Smooth muscle cell (in vitro differentiated cells): Measurements from ENCODE around the gene MATN1. TPM values are rescaled to one million over a fixed set of nuclear protein-coding genes. Genes with fewer than 3 reads are reported as not detected.

ENCODE experiments used
- DNase-seq: peaks from one replicate; lab custom pipeline; 2025; ENCODE audit not compliant: unreplicated experiment; lab: John Stamatoyannopoulos, UW
- H2AFZ ChIP-seq: fragments of 200-600 bp; sonication (generic); 2 replicates; pipeline ENCODE4 v1.6.0; 2016; ENCODE audit warnings: antibody characterized with exemption, low read depth, mild to moderate bottlenecking
- H3F3A ChIP-seq: fragments of 200-600 bp; sonication (generic); 2 replicates; pipeline ENCODE4 v1.6.0; 2017; ENCODE audit warnings: antibody characterized with exemption, low read depth
- H3K27ac ChIP-seq: fragments of 200-600 bp; sonication (generic); 2 replicates; pipeline ENCODE4 v1.5.1; 2016; ENCODE audit warnings: low read depth, mild to moderate bottlenecking
- H3K27me3 ChIP-seq: fragments of 200-600 bp; sonication (generic); 2 replicates; pipeline ENCODE4 v1.6.1; 2016; ENCODE audit warnings: low read depth, mild to moderate bottlenecking
- H3K36me3 ChIP-seq: fragments of 200-600 bp; sonication (generic); 2 replicates; pipeline ENCODE4 v1.5.1; 2016; ENCODE audit warnings: low read depth
- H3K4me1 ChIP-seq: fragments of 200-600 bp; sonication (generic); 2 replicates; pipeline ENCODE4 v1.5.1; 2016; ENCODE audit warnings: low read depth
- H3K4me2 ChIP-seq: fragments of 200-600 bp; sonication (generic); 2 replicates; pipeline ENCODE4 v1.6.0; 2016; ENCODE audit warnings: mild to moderate bottlenecking
- H3K4me3 ChIP-seq: fragments of 200-600 bp; sonication (generic); 2 replicates; pipeline ENCODE4 v1.5.1; 2016; ENCODE audit warnings: mild to moderate bottlenecking
- H3K79me2 ChIP-seq: fragments of 200-600 bp; sonication (generic); 2 replicates; pipeline ENCODE4 v1.6.0; 2016; ENCODE audit warnings: low read depth, mild to moderate bottlenecking
- H3K9ac ChIP-seq: fragments of 200-600 bp; sonication (generic); 2 replicates; pipeline ENCODE4 v1.6.0; 2016; ENCODE audit warnings: low read depth
- H3K9me3 ChIP-seq: fragments of 200-600 bp; sonication (generic); replicated peaks from 2 replicates; pipeline ENCODE4 v1.5.1; 2016; ENCODE audit warnings: low read depth
- H4K20me1 ChIP-seq: fragments of 200-600 bp; sonication (generic); 2 replicates; pipeline ENCODE4 v1.6.0; 2016; ENCODE audit warnings: low read depth
- WGBS: methylation state at CpG from one replicate; pipeline ENCODE4 v1.1.7; 2016; ENCODE audit warnings: low lambda C conversion rate; 5-methylcytosine and 5-hydroxymethylcytosine counted together
- polyA plus RNA-seq: library from polyadenylated mRNA; unstranded; fragments of >200 nt; fragmentation: Nextera tagmentation; extraction: Ambion mirVana; gene quantifications from 2 replicates; pipeline ENCODE4 v1.2.1, GENCODE V29; 2016
- total RNA-seq: library from RNA; depleted of rRNA; stranded (reverse); fragments of >200 nt; gene quantifications from 2 replicates; pipeline ENCODE4 v1.2.3, GENCODE V29; 2014
- TF ChIP-seq, protein P1 (sequence below): fragments of 200-600 bp; sonication (generic); IDR thresholded peaks from 2 replicates; pipeline ENCODE4 v1.5.1; 2017; ENCODE audit warnings: borderline replicate concordance, mild to moderate bottlenecking, antibody characterized with exemption; ENCODE audit not compliant: insufficient read depth, poor library complexity, severe bottlenecking

Gene MATN1
- total and polyA plus RNA-seq, 2 experiments from 2014 or later, result 0.40 to 2.0 TPM

DNA sequence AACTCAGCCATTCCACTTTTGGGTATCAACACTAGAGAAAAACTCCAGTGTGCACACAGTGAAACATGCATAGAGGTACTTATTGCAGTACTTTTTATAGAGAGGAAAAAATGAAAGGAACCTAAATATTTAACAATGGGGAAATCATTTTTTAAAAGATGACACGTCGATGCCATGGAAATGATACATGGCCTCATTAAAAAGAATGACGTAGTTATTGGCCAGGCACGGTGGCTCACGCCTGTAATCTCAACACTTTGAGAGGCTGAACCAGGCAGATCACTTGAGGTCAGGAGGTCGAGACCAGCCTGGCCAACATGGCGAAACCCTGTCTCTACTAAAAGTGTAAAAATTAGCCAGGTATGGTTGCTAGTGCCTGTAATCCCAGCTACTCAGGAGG is 42.5 kb downstream of the MATN1 start:
- Histone ChIP-seq H4K20me1 (no peaks in the 10 kb centered on the region), H3K4me2 (no peak overlapping the region), H3K9me3 (no peaks in the 10 kb centered on the region), H3K79me2 (no peaks in the 10 kb centered on the region), H2AFZ (no peak overlapping the region), H3K36me3 (no peaks in the 10 kb centered on the region), H3F3A (no peaks in the 10 kb centered on the region), H3K27ac (no peak overlapping the region), H3K27me3 (peaks cover 45% of the 10 kb centered on the region), H3K4me3 (no peak overlapping the region), H3K9ac (no peak overlapping the region), H3K4me1 (peaks cover 2% of the 10 kb centered on the region)
- no peak for DNase-seq
- WGBS, result 72% methylated on average over 7 of the region's 7 CpGs
- TF ChIP-seq, protein P1, sequence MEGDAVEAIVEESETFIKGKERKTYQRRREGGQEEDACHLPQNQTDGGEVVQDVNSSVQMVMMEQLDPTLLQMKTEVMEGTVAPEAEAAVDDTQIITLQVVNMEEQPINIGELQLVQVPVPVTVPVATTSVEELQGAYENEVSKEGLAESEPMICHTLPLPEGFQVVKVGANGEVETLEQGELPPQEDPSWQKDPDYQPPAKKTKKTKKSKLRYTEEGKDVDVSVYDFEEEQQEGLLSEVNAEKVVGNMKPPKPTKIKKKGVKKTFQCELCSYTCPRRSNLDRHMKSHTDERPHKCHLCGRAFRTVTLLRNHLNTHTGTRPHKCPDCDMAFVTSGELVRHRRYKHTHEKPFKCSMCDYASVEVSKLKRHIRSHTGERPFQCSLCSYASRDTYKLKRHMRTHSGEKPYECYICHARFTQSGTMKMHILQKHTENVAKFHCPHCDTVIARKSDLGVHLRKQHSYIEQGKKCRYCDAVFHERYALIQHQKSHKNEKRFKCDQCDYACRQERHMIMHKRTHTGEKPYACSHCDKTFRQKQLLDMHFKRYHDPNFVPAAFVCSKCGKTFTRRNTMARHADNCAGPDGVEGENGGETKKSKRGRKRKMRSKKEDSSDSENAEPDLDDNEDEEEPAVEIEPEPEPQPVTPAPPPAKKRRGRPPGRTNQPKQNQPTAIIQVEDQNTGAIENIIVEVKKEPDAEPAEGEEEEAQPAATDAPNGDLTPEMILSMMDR, result no peak

DNA sequence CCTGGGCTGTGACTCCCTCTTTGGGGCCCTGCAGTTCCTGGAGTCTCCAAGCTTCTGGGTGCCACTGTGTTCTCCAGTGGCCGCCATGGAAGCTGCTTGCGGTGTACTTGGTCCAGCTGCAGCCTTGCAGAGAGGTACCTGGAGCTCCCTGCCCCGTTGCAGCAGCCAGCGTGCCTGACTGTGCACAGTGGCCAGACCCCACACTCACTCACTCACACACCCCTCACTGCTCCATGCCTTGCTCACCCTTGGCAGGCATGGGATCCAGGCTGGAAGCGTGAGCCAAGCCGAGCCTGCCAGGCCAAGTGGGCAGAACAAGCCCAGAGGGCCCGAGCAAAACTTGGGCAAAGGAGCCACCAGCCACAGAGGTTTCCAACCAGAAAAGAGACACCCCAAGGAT is 43.0 kb downstream of the MATN1 start:
- H3K27ac ChIP-seq, result no peak overlapping the region
- H3K9me3 ChIP-seq, result no peaks in the 10 kb centered on the region
- H3K36me3 ChIP-seq, result no peaks in the 10 kb centered on the region
- H3K27me3 ChIP-seq, result peaks cover 40% of the 10 kb centered on the region
- TF ChIP-seq, protein P1, result no peak
- no peak overlapping the region for H3K4me2 ChIP-seq
- H3K4me1 ChIP-seq, result no peaks in the 10 kb centered on the region
- H3K9ac ChIP-seq, result no peak overlapping the region
- WGBS, result 91% methylated on average over 7 of the region's 7 CpGs
- DNase-seq, result no peak
- no peak overlapping the region for H2AFZ ChIP-seq
- H3K4me3 ChIP-seq, result no peak overlapping the region
- H3F3A ChIP-seq, result no peaks in the 10 kb centered on the region
- no peaks in the 10 kb centered on the region for H4K20me1 ChIP-seq
- H3K79me2 ChIP-seq, result no peaks in the 10 kb centered on the region

DNA sequence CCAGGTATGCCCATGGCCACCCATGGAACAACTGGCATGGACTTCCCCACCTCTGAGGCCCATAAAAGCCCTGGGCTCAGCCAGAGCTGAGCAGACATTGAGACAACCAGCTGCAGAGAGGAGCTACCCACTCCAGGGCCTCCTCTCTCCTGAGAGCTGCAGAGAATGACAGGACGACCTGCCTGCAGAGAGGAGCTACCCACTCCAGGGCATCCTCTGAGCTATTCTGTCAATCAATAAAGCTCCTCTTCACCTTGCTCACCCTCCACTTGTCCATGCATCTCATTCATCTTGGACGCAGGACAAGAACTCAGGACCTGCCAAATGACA is 43.4 kb downstream of the MATN1 start:
- H3K79me2 ChIP-seq, result no peaks in the 10 kb centered on the region
- no peak overlapping the region for H3K4me2 ChIP-seq
- H3K4me1 ChIP-seq, result no peaks in the 10 kb centered on the region
- no peaks in the 10 kb centered on the region for H3K9me3 ChIP-seq
- no peak for DNase-seq
- no peak overlapping the region for H3K27ac ChIP-seq
- H4K20me1 ChIP-seq, result no peaks in the 10 kb centered on the region
- H3K4me3 ChIP-seq, result no peak overlapping the region
- H2AFZ ChIP-seq, result no peak overlapping the region
- H3K9ac ChIP-seq, result no peak overlapping the region
- no peaks in the 10 kb centered on the region for H3F3A ChIP-seq
- H3K36me3 ChIP-seq, result no peaks in the 10 kb centered on the region
- peaks cover 36% of the 10 kb centered on the region for H3K27me3 ChIP-seq
- 80% methylated on average over 2 of the region's 2 CpGs for WGBS
- TF ChIP-seq, protein P1, result no peak

DNA sequence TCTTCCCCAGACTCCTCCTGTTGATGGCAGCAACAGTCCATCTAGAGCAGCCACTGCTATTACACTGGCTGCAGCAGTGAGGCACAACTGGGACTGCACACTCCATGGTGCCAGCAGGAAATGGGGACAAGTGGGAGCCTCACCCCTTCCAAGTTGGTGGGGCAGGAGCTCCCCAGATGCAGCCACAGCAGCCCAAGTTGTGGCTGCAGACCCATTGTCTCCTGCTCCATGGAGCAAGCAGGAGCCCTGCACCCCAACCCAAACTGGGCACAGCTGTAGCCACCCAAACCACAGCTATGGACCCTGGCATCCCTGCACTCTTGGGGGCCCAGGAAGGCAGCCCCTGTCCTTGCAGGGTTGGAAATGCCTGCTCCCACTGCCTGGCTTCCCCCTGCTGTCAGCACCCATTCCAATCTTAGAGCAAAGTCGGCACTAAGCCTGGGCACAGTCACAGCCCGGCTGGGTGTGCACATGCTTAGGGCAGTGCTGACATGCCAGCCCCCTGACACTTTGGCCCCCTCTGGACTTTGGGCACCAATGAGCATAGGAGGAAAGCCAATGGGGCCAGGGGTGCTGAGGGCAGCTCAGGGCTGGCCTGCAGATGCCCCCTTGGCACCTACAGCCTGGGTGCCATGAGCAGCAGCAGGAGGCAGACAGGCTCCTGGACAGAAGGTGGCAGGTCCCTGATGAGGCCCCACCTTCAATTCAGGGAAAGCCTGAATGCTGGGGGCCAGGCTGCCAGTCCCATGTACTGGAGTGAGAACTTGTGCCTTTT is 44.0 kb downstream of the MATN1 start:
- no peak for DNase-seq

More for the DNA sequence above, 44.0 kb downstream of the MATN1 start:
- H3K27ac ChIP-seq, result no peak overlapping the region
- no peaks in the 10 kb centered on the region for H3K9me3 ChIP-seq
- TF ChIP-seq, protein P1, result no peak
- H3K79me2 ChIP-seq, result no peaks in the 10 kb centered on the region
- H3F3A ChIP-seq, result no peaks in the 10 kb centered on the region
- H2AFZ ChIP-seq, result no peak overlapping the region
- no peaks in the 10 kb centered on the region for H3K4me1 ChIP-seq
- H3K4me2 ChIP-seq, result no peak overlapping the region
- WGBS, result 90% methylated on average over 2 of the region's 2 CpGs
- no peaks in the 10 kb centered on the region for H4K20me1 ChIP-seq
- no peak overlapping the region for H3K9ac ChIP-seq
- peaks cover 30% of the 10 kb centered on the region for H3K27me3 ChIP-seq
- no peak overlapping the region for H3K4me3 ChIP-seq
- H3K36me3 ChIP-seq, result no peaks in the 10 kb centered on the region
